ENCODE results near the gene KIRREL1. TPM values are rescaled to one million over a fixed set of nuclear protein-coding genes. Genes with fewer than 3 reads are reported as not detected.
A peak's percentile ranks its signal among the peaks of the same experiment; 100 is the strongest.

KIRREL1 gene
- total and polyA plus RNA-seq, 2 experiments from 2014 or later: 5.1 to 35.2 TPM

- Mint-ChIP-seq H3K4me3 (peak overlapping the region; percentile 50; the same call in 2 of the 3 replicates), H3K4me1 (peaks cover 85% of the 10 kb centered on the region), H3K36me3 (ENCODE audit: low read depth) (peaks cover 3% of the 10 kb centered on the region; the same call in 1 of the 3 replicates), H3K27ac (peak overlapping the region; percentile 89), H3K9me3 (no peaks in the 10 kb centered on the region; the same call in 2 of the 3 replicates), H3K27me3 (ENCODE audit: insufficient read depth, low read depth, poor library complexity) (peaks cover 13% of the 10 kb centered on the region)
- H3K4me3 ChIP-seq: peak overlapping the region; percentile 36
- H3F3A ChIP-seq (replicated peaks; ENCODE audit: low read depth): peaks cover 5% of the 10 kb centered on the region; the same call in 1 of the 2 replicates
- peak; percentile 64 for ATAC-seq
- no peaks in the 10 kb centered on the region; the same call in 1 of the 2 replicates for H3K9me2 ChIP-seq (ENCODE audit: insufficient read depth)
- peak; percentile 73 for DNase-seq (ENCODE audit: low spot score)
- no peaks in the 10 kb centered on the region for H3K36me3 ChIP-seq (ENCODE audit: insufficient read depth)
- TF ChIP-seq NANOG (IDR thresholded peaks at IDR 0.05; ENCODE audit: borderline replicate concordance) (peak; percentile 64; the same call in 1 of the 2 replicates), JUNB (IDR thresholded peaks at IDR 0.05; ENCODE audit: unreplicated experiment) (no peak), EZH2 (IDR thresholded peaks at IDR 0.05; ENCODE audit: low read depth, unreplicated experiment) (no peak), EZH2phosphoT487 (IDR thresholded peaks at IDR 0.05; ENCODE audit: unreplicated experiment) (no peak), ETS1 (IDR thresholded peaks at IDR 0.05) (peak; percentile 36; the same call in 1 of the 2 replicates), ZNF462 (CRISPR knock-in tag; IDR thresholded peaks at IDR 0.05) (peak; percentile 57)
- no peaks in the 10 kb centered on the region for H4K20me1 ChIP-seq (replicated peaks; ENCODE audit: insufficient read depth)
- no peaks in the 10 kb centered on the region for H3K27me3 ChIP-seq (ENCODE audit: insufficient read depth)
- H3K79me2 ChIP-seq (replicated peaks; ENCODE audit: insufficient read depth): no peaks in the 10 kb centered on the region
- peaks cover 76% of the 10 kb centered on the region for H3K4me1 ChIP-seq (ENCODE audit: insufficient read depth)
- no peak overlapping the region for H2AFZ ChIP-seq
- peak overlapping the region; percentile 63 for H3K4me2 ChIP-seq
- H3K27ac ChIP-seq (ENCODE audit: low read depth): peak overlapping the region; percentile 89
These were observed 110.5 kb downstream of the KIRREL1 start for GRCh38 chr1:158103861-158104522.

All from GM23338 (cell line).